ENCODE results near the gene KCNK13.

- TF ChIP-seq CTCF (IDR thresholded peaks at IDR 0.05) (no peak), POLR2A (IDR thresholded peaks at IDR 0.05; ENCODE audit: low read depth) (no peak), EP300 (IDR thresholded peaks at IDR 0.05) (no peak), POLR2AphosphoS5 (IDR thresholded peaks at IDR 0.05) (no peak)
Measured at GRCh38 chr14:90184571-90185266, 122.9 kb downstream of the KCNK13 start.
